Fibroblast of lung (primary cell): ENCODE measurements around the gene OR56B1.

Experiments used
- EZH2 ChIP-seq: IDR thresholded peaks from 2 replicates; pipeline ENCODE4 v1.5.1; 2012; ENCODE audit warnings: low read length, control low read depth, mild to moderate bottlenecking; ENCODE audit errors: missing control alignments
- TF ChIP-seq, protein P1 (sequence below), 2 donors: IDR thresholded peaks in 1 of 2; conservative IDR thresholded peaks in 1 of 2; 1 replicate in 1 of 2; 2 replicates in 1 of 2; pipeline ENCODE4 v1.5.1; 2011 to 2012; ENCODE audit warnings: low read length in 2 of 2, control low read depth in 1 of 2, inconsistent platforms in 1 of 2, low read depth in 1 of 2, mild to moderate bottlenecking in 1 of 2

GRCh38 chr11:5696210-5696609 lies 40.0 kb upstream of the OR56B1 start:
- TF ChIP-seq, protein P1, sequence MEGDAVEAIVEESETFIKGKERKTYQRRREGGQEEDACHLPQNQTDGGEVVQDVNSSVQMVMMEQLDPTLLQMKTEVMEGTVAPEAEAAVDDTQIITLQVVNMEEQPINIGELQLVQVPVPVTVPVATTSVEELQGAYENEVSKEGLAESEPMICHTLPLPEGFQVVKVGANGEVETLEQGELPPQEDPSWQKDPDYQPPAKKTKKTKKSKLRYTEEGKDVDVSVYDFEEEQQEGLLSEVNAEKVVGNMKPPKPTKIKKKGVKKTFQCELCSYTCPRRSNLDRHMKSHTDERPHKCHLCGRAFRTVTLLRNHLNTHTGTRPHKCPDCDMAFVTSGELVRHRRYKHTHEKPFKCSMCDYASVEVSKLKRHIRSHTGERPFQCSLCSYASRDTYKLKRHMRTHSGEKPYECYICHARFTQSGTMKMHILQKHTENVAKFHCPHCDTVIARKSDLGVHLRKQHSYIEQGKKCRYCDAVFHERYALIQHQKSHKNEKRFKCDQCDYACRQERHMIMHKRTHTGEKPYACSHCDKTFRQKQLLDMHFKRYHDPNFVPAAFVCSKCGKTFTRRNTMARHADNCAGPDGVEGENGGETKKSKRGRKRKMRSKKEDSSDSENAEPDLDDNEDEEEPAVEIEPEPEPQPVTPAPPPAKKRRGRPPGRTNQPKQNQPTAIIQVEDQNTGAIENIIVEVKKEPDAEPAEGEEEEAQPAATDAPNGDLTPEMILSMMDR (conservative IDR thresholded peaks at IDR 0.05 in 1 of 2, IDR thresholded peaks at IDR 0.05 in 1 of 2; ENCODE audit: low read depth in 1 of 2, low read length in 2 of 2): no peak
- no peak for TF ChIP-seq EZH2
